Immature natural killer cell (primary cell): ENCODE data around the gene TNPO3. TPM values are rescaled to one million over a fixed set of nuclear protein-coding genes. Genes with fewer than 3 reads are reported as not detected.
A peak's percentile ranks its signal among the peaks of the same experiment; 100 is the strongest.
"Not testable (repeated sequence)": the region's sequence is repeated elsewhere in the genome, so short reads cannot be mapped to it uniquely, and the experiment has no call there.

ENCODE experiments used
- DNase-seq, 3 donors: peaks; one replicate each; pipeline ENCODE4 v3.0.0; 2022; ENCODE audit warnings: mixed read lengths in 1 of 3
- H3K27ac Mint-ChIP-seq, 6 donors: one replicate each; pipeline ENCODE4 v1.8.0; 2020; ENCODE audit warnings: mixed read lengths in 6 of 6, mild to moderate bottlenecking in 5 of 6, inconsistent platforms in 4 of 6, moderate library complexity in 3 of 6
- H3K27me3 Mint-ChIP-seq, 3 donors: one replicate each; pipeline ENCODE4 v1.8.0; 2020 to 2021; ENCODE audit warnings: low read depth in 3 of 3, mild to moderate bottlenecking in 3 of 3, mixed read lengths in 3 of 3, moderate library complexity in 3 of 3, inconsistent platforms in 1 of 3
- H3K36me3 Mint-ChIP-seq, 3 donors: one replicate each; pipeline ENCODE4 v1.8.0; 2020; ENCODE audit warnings: mixed read lengths in 3 of 3, inconsistent platforms in 2 of 3, mild to moderate bottlenecking in 2 of 3
- H3K4me1 Mint-ChIP-seq, 2 donors: one replicate each; pipeline ENCODE4 v1.8.0; 2020; ENCODE audit warnings: inconsistent platforms in 2 of 2, mild to moderate bottlenecking in 2 of 2, mixed read lengths in 2 of 2, moderate library complexity in 1 of 2
- H3K4me3 Mint-ChIP-seq, 5 donors: one replicate each; pipeline ENCODE4 v1.8.0; 2020; ENCODE audit warnings: mild to moderate bottlenecking in 5 of 5, mixed read lengths in 5 of 5, inconsistent platforms in 3 of 5, moderate library complexity in 3 of 5
- H3K9me3 Mint-ChIP-seq, 6 donors: one replicate each; pipeline ENCODE4 v1.8.0; 2020; ENCODE audit warnings: mild to moderate bottlenecking in 6 of 6, mixed read lengths in 6 of 6, inconsistent platforms in 4 of 6, moderate library complexity in 3 of 6
- polyA plus RNA-seq, 3 donors: library from polyadenylated mRNA; unstranded; fragments of 300-500 nt; fragmentation: Illumina TruSeq; gene quantifications; one replicate each; pipeline ENCODE4 v1.2.3, GENCODE V29; 2021

TNPO3 gene
- polyA plus RNA-seq, 3 donors from 2014 or later, result 26.3 to 49.4 (median 41.9) TPM

GRCh38 chr7:128920913-128921582 lies 133.9 kb downstream of the TNPO3 start:
- no peaks in the 10 kb centered on the region for H3K4me1 Mint-ChIP-seq
- no peaks in the 10 kb centered on the region for H3K9me3 Mint-ChIP-seq
- H3K27ac Mint-ChIP-seq, result no peak overlapping the region
- no peaks in the 10 kb centered on the region for H3K36me3 Mint-ChIP-seq
- DNase-seq, result no peak
- peaks cover 4 to 14% (median 13%) of the 10 kb centered on the region in 3 donors for H3K27me3 Mint-ChIP-seq
- no peak overlapping the region for H3K4me3 Mint-ChIP-seq

DNA sequence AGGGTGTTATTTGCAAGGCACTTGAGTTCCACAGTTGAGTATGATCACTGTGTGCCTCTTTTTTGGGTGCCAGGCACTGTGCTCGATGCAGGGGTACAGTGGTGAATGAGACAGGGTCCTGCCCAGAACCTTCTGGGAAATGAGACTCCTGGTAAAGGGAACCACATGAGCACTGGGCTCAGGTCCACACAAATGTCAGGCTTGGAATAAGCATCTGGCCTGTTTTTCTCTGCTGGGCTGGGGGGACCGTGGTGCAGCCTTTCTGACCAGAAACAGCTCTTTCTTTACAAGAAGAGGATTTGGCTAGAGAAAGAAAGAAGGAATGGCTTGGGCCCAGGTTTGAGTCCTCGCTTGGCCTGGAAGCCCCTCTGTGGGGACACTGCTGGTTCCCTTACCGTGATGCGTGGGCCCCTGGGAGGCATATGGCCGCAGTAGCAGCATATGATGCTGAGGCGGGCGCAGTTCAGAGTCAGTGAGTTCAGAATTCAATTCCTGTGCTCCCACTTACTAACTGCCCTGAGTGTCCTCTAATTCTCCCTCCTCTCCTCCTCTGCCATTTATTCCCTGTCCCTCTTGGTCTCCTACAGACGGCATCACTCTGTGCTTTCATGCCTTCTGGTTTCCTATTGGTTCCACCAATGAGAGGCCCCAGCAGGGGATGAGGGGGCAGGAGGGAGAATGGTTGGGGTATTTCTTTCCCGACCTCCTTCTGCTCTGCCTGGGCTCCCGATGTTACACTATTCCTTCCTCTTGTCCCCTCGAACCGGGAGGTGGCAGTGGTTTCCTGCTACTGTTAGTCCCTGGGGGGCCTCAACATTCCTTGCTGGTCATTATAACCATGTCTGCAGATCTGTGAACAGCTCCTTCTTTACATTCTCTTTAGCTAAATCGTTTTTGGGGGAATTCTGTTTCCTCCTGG lies 134.8 kb downstream of the TNPO3 start:
- H3K9me3 Mint-ChIP-seq, result no peaks in the 10 kb centered on the region
- DNase-seq, result no peak
- no peak overlapping the region for H3K27ac Mint-ChIP-seq
- H3K27me3 Mint-ChIP-seq, result peaks cover 4 to 16% (median 14%) of the 10 kb centered on the region in 3 donors
- H3K36me3 Mint-ChIP-seq, result no peaks in the 10 kb centered on the region
- H3K4me3 Mint-ChIP-seq, result no peak overlapping the region
- peaks cover 3 to 5% of the 10 kb centered on the region in 2 donors for H3K4me1 Mint-ChIP-seq

GRCh38 chr7:128919241-128919640 lies 135.7 kb downstream of the TNPO3 start:
- H3K27me3 Mint-ChIP-seq, result peaks cover 6 to 20% (median 14%) of the 10 kb centered on the region in 3 donors

GRCh38 chr7:128918016-128918665 lies 136.8 kb downstream of the TNPO3 start:
- H3K4me3 Mint-ChIP-seq, result no peak overlapping the region
- H3K9me3 Mint-ChIP-seq, result no peaks in the 10 kb centered on the region
- H3K27ac Mint-ChIP-seq, result no peak overlapping the region
- no peaks in the 10 kb centered on the region for H3K36me3 Mint-ChIP-seq
- peaks cover 8 to 22% (median 14%) of the 10 kb centered on the region in 3 donors for H3K27me3 Mint-ChIP-seq
- DNase-seq, result no peak
- H3K4me1 Mint-ChIP-seq, result peaks cover 3 to 5% of the 10 kb centered on the region in 2 donors

More at GRCh38 chr7:128919241-128919640, 135.7 kb downstream of the TNPO3 start:
- Mint-ChIP-seq H3K4me1 (peaks cover 3 to 5% of the 10 kb centered on the region in 2 donors), H3K4me3 (no peak overlapping the region), H3K36me3 (no peaks in the 10 kb centered on the region), H3K9me3 (no peaks in the 10 kb centered on the region), H3K27ac (no peak overlapping the region)
- DNase-seq, result no peak

GRCh38 chr7:128917122-128917521 lies 137.8 kb downstream of the TNPO3 start:
- Mint-ChIP-seq H3K27ac (no peak overlapping the region), H3K27me3 (peaks cover 8 to 22% (median 14%) of the 10 kb centered on the region in 3 donors), H3K4me3 (no peak overlapping the region), H3K9me3 (no peaks in the 10 kb centered on the region), H3K36me3 (no peaks in the 10 kb centered on the region), H3K4me1 (peaks cover 3 to 5% of the 10 kb centered on the region in 2 donors)
- no peak for DNase-seq

DNA sequence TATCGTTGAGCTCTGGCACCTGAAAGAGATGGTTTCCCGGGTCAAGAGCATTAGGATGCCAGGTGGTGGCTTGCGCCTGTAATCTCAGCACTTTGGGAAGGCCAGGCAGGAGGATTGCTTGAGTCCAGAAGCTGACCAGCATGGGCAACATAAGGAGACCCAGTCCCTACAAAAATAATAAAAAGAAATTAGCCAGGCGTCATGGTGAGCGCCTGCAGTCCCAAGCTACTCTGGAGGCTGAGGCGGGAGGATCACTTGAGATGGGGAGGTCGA lies 138.3 kb downstream of the TNPO3 start:
- no peak overlapping the region for H3K4me3 Mint-ChIP-seq
- DNase-seq, result no peak
- no peaks in the 10 kb centered on the region for H3K9me3 Mint-ChIP-seq
- no peaks in the 10 kb centered on the region for H3K36me3 Mint-ChIP-seq
- peaks cover 9 to 22% (median 15%) of the 10 kb centered on the region in 3 donors for H3K27me3 Mint-ChIP-seq
- peak overlapping the region in 1 of 6 donors; percentile 35 for H3K27ac Mint-ChIP-seq
- H3K4me1 Mint-ChIP-seq, result peaks cover 3 to 5% of the 10 kb centered on the region in 2 donors

GRCh38 chr7:128915841-128916642 lies 138.9 kb downstream of the TNPO3 start:
- H3K9me3 Mint-ChIP-seq, result no peaks in the 10 kb centered on the region
- peaks cover 10 to 19% (median 16%) of the 10 kb centered on the region in 3 donors for H3K27me3 Mint-ChIP-seq
- H3K36me3 Mint-ChIP-seq, result no peaks in the 10 kb centered on the region
- H3K4me3 Mint-ChIP-seq, result peak overlapping the region in 2 of 5 donors; percentile 39 to 59
- peaks cover 3 to 5% of the 10 kb centered on the region in 2 donors for H3K4me1 Mint-ChIP-seq
- no peak for DNase-seq
- no peak overlapping the region for H3K27ac Mint-ChIP-seq

GRCh38 chr7:128915271-128915819 lies 139.6 kb downstream of the TNPO3 start:
- no peak for DNase-seq
- Mint-ChIP-seq H3K27ac (no peak overlapping the region), H3K27me3 (peaks cover 10 to 22% (median 13%) of the 10 kb centered on the region in 3 donors), H3K9me3 (no peaks in the 10 kb centered on the region), H3K4me3 (peak overlapping the region in 4 of 5 donors; percentile 21 to 59 (median 49)), H3K36me3 (no peaks in the 10 kb centered on the region), H3K4me1 (peaks cover 3 to 5% of the 10 kb centered on the region in 2 donors)

DNA sequence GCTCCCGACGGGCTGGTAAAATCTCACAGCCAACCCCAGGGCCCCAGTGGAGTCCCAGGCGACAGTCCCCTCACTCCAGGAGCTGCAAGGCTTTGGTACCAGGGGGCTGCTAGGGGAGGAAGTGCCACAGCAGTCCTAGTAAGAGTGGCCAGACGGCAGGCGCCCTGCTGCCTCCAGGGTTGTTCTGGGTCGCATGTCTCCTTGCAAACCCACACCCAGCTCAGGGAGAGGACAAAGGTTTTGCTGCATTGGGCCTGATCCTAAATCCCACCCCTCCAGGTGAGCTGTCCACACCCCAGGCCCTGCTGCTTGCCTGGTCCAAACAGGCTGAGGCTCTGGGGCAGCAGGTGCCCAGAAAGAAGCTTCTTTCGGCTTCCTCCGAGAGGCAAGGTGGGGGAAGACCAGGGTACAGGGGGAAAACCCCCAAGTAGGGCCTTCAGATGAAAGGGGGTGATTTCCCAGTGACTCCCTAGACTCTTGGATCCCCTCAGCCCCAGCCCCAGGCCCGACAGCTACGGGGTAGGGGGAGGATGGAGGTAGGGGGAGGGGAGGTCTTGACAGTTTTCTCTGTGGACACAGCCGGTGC lies 140.3 kb downstream of the TNPO3 start:
- no peak for DNase-seq
- H3K4me1 Mint-ChIP-seq, result peaks cover 3 to 5% of the 10 kb centered on the region in 2 donors

GRCh38 chr7:128913870-128914565 lies 140.9 kb downstream of the TNPO3 start:
- no peaks in the 10 kb centered on the region for H3K9me3 Mint-ChIP-seq
- peaks cover 3 to 5% of the 10 kb centered on the region in 2 donors for H3K4me1 Mint-ChIP-seq
- DNase-seq, result no peak
- H3K4me3 Mint-ChIP-seq, result no peak overlapping the region
- H3K27me3 Mint-ChIP-seq, result peaks cover 14 to 27% (median 15%) of the 10 kb centered on the region in 3 donors
- H3K27ac Mint-ChIP-seq, result no peak overlapping the region
- H3K36me3 Mint-ChIP-seq, result no peaks in the 10 kb centered on the region

More for the DNA sequence above, 140.3 kb downstream of the TNPO3 start:
- H3K9me3 Mint-ChIP-seq, result no peaks in the 10 kb centered on the region
- peaks cover 11 to 22% (median 16%) of the 10 kb centered on the region in 3 donors for H3K27me3 Mint-ChIP-seq
- H3K36me3 Mint-ChIP-seq, result no peaks in the 10 kb centered on the region
- peak overlapping the region in 1 of 5 donors; percentile 8 for H3K4me3 Mint-ChIP-seq
- H3K27ac Mint-ChIP-seq, result no peak overlapping the region

GRCh38 chr7:128912709-128913495 lies 142.0 kb downstream of the TNPO3 start:
- H3K27me3 Mint-ChIP-seq, result peaks cover 14 to 26% (median 15%) of the 10 kb centered on the region in 3 donors
- not testable (repeated sequence) for H3K27ac Mint-ChIP-seq, DNase-seq, H3K36me3 Mint-ChIP-seq, H3K4me3 Mint-ChIP-seq, H3K4me1 Mint-ChIP-seq, H3K9me3 Mint-ChIP-seq

- H3K27me3 Mint-ChIP-seq, result peaks cover 14 to 29% (median 17%) of the 10 kb centered on the region in 3 donors
- no peak overlapping the region for H3K27ac Mint-ChIP-seq
- H3K36me3 Mint-ChIP-seq, result no peaks in the 10 kb centered on the region
- no peaks in the 10 kb centered on the region for H3K9me3 Mint-ChIP-seq
- no peak overlapping the region for H3K4me3 Mint-ChIP-seq
- peaks cover 3 to 5% of the 10 kb centered on the region in 2 donors for H3K4me1 Mint-ChIP-seq
- DNase-seq, result no peak
Measured at GRCh38 chr7:128912281-128912680, 142.6 kb downstream of the TNPO3 start.
